ENCODE measurements around the gene COL26A1.

Gene COL26A1

GRCh38 chr7:101581891-101582290 is 219.2 kb downstream of the COL26A1 start:
- no peak overlapping the region for H3K27ac ChIP-seq (ENCODE audit: low read depth, low read length)
- WGBS, result 85% methylated on average over 10 of the region's 10 CpGs
- no peaks in the 10 kb centered on the region for H3K27me3 ChIP-seq (ENCODE audit: insufficient read depth, low read length)
- H3K36me3 ChIP-seq (ENCODE audit: insufficient read depth, low read length), result no peaks in the 10 kb centered on the region
- H3K9me3 ChIP-seq (ENCODE audit: insufficient read depth, low read depth, low read length), result peaks cover 4% of the 10 kb centered on the region
- peaks cover 6% of the 10 kb centered on the region for H3K4me1 ChIP-seq (ENCODE audit: insufficient read depth, low read length)
- H3K9ac ChIP-seq (ENCODE audit: low read depth, low read length), result no peak overlapping the region
- no peak overlapping the region for H3K4me3 ChIP-seq (ENCODE audit: low read length)

GRCh38 chr7:101582971-101583370 is 220.3 kb downstream of the COL26A1 start:
- H3K4me1 ChIP-seq (ENCODE audit: insufficient read depth, low read length), result peaks cover 6% of the 10 kb centered on the region
- no peak overlapping the region for H3K27ac ChIP-seq (ENCODE audit: low read depth, low read length)
- WGBS, result 96% methylated on average over 3 of the region's 3 CpGs
- H3K36me3 ChIP-seq (ENCODE audit: insufficient read depth, low read length), result no peaks in the 10 kb centered on the region
- no peak overlapping the region for H3K9ac ChIP-seq (ENCODE audit: low read depth, low read length)
- H3K9me3 ChIP-seq (ENCODE audit: insufficient read depth, low read depth, low read length), result no peaks in the 10 kb centered on the region
- H3K4me3 ChIP-seq (ENCODE audit: low read length), result no peak overlapping the region
- no peaks in the 10 kb centered on the region for H3K27me3 ChIP-seq (ENCODE audit: insufficient read depth, low read length)

GRCh38 chr7:101586078-101586905 is 223.6 kb downstream of the COL26A1 start:
- no peak overlapping the region for H3K4me3 ChIP-seq (ENCODE audit: low read length)
- no peak overlapping the region for H3K27ac ChIP-seq (ENCODE audit: low read depth, low read length)
- H3K4me1 ChIP-seq (ENCODE audit: insufficient read depth, low read length), result peaks cover 4% of the 10 kb centered on the region; the same call in 1 of the 2 replicates
- H3K9me3 ChIP-seq (ENCODE audit: insufficient read depth, low read depth, low read length), result no peaks in the 10 kb centered on the region
- no peak overlapping the region for H3K9ac ChIP-seq (ENCODE audit: low read depth, low read length)
- no peaks in the 10 kb centered on the region for H3K36me3 ChIP-seq (ENCODE audit: insufficient read depth, low read length)
- H3K27me3 ChIP-seq (ENCODE audit: insufficient read depth, low read length), result no peaks in the 10 kb centered on the region
- 88% methylated on average over 18 of the region's 18 CpGs for WGBS

GRCh38 chr7:101586906-101587677 is 224.4 kb downstream of the COL26A1 start:
- Histone ChIP-seq H3K4me1 (ENCODE audit: insufficient read depth, low read length) (no peaks in the 10 kb centered on the region), H3K36me3 (ENCODE audit: insufficient read depth, low read length) (no peaks in the 10 kb centered on the region), H3K9ac (ENCODE audit: low read depth, low read length) (no peak overlapping the region), H3K9me3 (ENCODE audit: insufficient read depth, low read depth, low read length) (no peaks in the 10 kb centered on the region), H3K4me3 (ENCODE audit: low read length) (no peak overlapping the region), H3K27ac (ENCODE audit: low read depth, low read length) (no peak overlapping the region), H3K27me3 (ENCODE audit: insufficient read depth, low read length) (no peaks in the 10 kb centered on the region)
- 92% methylated on average over 12 of the region's 12 CpGs for WGBS

GRCh38 chr7:101588131-101588935 is 225.7 kb downstream of the COL26A1 start:
- no peaks in the 10 kb centered on the region for H3K36me3 ChIP-seq (ENCODE audit: insufficient read depth, low read length)
- no peak overlapping the region for H3K27ac ChIP-seq (ENCODE audit: low read depth, low read length)

GRCh38 chr7:101589052-101589451 is 226.4 kb downstream of the COL26A1 start:
- Histone ChIP-seq H3K27me3 (ENCODE audit: insufficient read depth, low read length) (no peaks in the 10 kb centered on the region), H3K4me1 (ENCODE audit: insufficient read depth, low read length) (no peaks in the 10 kb centered on the region), H3K9me3 (ENCODE audit: insufficient read depth, low read depth, low read length) (no peaks in the 10 kb centered on the region), H3K4me3 (ENCODE audit: low read length) (no peak overlapping the region), H3K36me3 (ENCODE audit: insufficient read depth, low read length) (no peaks in the 10 kb centered on the region), H3K9ac (ENCODE audit: low read depth, low read length) (no peak overlapping the region), H3K27ac (ENCODE audit: low read depth, low read length) (no peak overlapping the region)
- 85% methylated on average over 5 of the region's 5 CpGs for WGBS

More at GRCh38 chr7:101588131-101588935, 225.7 kb downstream of the COL26A1 start:
- WGBS, result 90% methylated on average over 9 of the region's 9 CpGs
- H3K4me1 ChIP-seq (ENCODE audit: insufficient read depth, low read length), result no peaks in the 10 kb centered on the region
- no peaks in the 10 kb centered on the region for H3K27me3 ChIP-seq (ENCODE audit: insufficient read depth, low read length)
- no peaks in the 10 kb centered on the region for H3K9me3 ChIP-seq (ENCODE audit: insufficient read depth, low read depth, low read length)
- no peak overlapping the region for H3K4me3 ChIP-seq (ENCODE audit: low read length)
- H3K9ac ChIP-seq (ENCODE audit: low read depth, low read length), result no peak overlapping the region

- Histone ChIP-seq H3K36me3 (ENCODE audit: insufficient read depth, low read length) (no peaks in the 10 kb centered on the region), H3K27me3 (ENCODE audit: insufficient read depth, low read length) (no peaks in the 10 kb centered on the region), H3K9ac (ENCODE audit: low read depth, low read length) (no peak overlapping the region), H3K4me3 (ENCODE audit: low read length) (no peak overlapping the region), H3K27ac (ENCODE audit: low read depth, low read length) (no peak overlapping the region), H3K9me3 (ENCODE audit: insufficient read depth, low read depth, low read length) (no peaks in the 10 kb centered on the region), H3K4me1 (ENCODE audit: insufficient read depth, low read length) (no peaks in the 10 kb centered on the region)
- 88% methylated on average over 15 of the region's 15 CpGs for WGBS
These were observed 227.4 kb downstream of the COL26A1 start for GRCh38 chr7:101589976-101590662.

GRCh38 chr7:101590663-101591435 is 228.2 kb downstream of the COL26A1 start:
- 92% methylated on average over 18 of the region's 18 CpGs for WGBS
- H3K4me1 ChIP-seq (ENCODE audit: insufficient read depth, low read length), result no peaks in the 10 kb centered on the region
- no peak overlapping the region for H3K27ac ChIP-seq (ENCODE audit: low read depth, low read length)
- H3K9ac ChIP-seq (ENCODE audit: low read depth, low read length), result no peak overlapping the region
- H3K4me3 ChIP-seq (ENCODE audit: low read length), result no peak overlapping the region
- H3K27me3 ChIP-seq (ENCODE audit: insufficient read depth, low read length), result no peaks in the 10 kb centered on the region
- no peaks in the 10 kb centered on the region for H3K36me3 ChIP-seq (ENCODE audit: insufficient read depth, low read length)
- H3K9me3 ChIP-seq (ENCODE audit: insufficient read depth, low read depth, low read length), result no peaks in the 10 kb centered on the region

- Histone ChIP-seq H3K36me3 (ENCODE audit: insufficient read depth, low read length) (no peaks in the 10 kb centered on the region), H3K9me3 (ENCODE audit: insufficient read depth, low read depth, low read length) (no peaks in the 10 kb centered on the region), H3K4me1 (ENCODE audit: insufficient read depth, low read length) (no peaks in the 10 kb centered on the region), H3K9ac (ENCODE audit: low read depth, low read length) (no peak overlapping the region), H3K27me3 (ENCODE audit: insufficient read depth, low read length) (no peaks in the 10 kb centered on the region), H3K27ac (ENCODE audit: low read depth, low read length) (no peak overlapping the region), H3K4me3 (ENCODE audit: low read length) (no peak overlapping the region)
- WGBS, result 97% methylated on average over 2 of the region's 2 CpGs
These were observed 228.8 kb downstream of the COL26A1 start for GRCh38 chr7:101591504-101591903.

- WGBS, result 93% methylated on average over 6 of the region's 6 CpGs
- H3K9ac ChIP-seq (ENCODE audit: low read depth, low read length), result no peak overlapping the region
These were observed 230.9 kb downstream of the COL26A1 start for GRCh38 chr7:101593556-101593955.

More at GRCh38 chr7:101593556-101593955, 230.9 kb downstream of the COL26A1 start:
- no peaks in the 10 kb centered on the region for H3K27me3 ChIP-seq (ENCODE audit: insufficient read depth, low read length)
- H3K9me3 ChIP-seq (ENCODE audit: insufficient read depth, low read depth, low read length), result no peaks in the 10 kb centered on the region
- H3K36me3 ChIP-seq (ENCODE audit: insufficient read depth, low read length), result no peaks in the 10 kb centered on the region
- H3K27ac ChIP-seq (ENCODE audit: low read depth, low read length), result no peak overlapping the region
- H3K4me1 ChIP-seq (ENCODE audit: insufficient read depth, low read length), result no peaks in the 10 kb centered on the region
- no peak overlapping the region for H3K4me3 ChIP-seq (ENCODE audit: low read length)
